PC-9 (cell line): ENCODE results near the gene RPL29.

Experiments used
- EZH2 ChIP-seq: fragments of 200-600 bp; sonication (generic); IDR thresholded peaks from 2 replicates; pipeline ENCODE4 v1.8.0; 2017; ENCODE audit warnings: antibody characterized with exemption, low read depth
- TF ChIP-seq, protein P1 (sequence below): fragments of 200-600 bp; sonication (generic); conservative IDR thresholded peaks from 2 replicates; pipeline ENCODE4 v1.6.1; 2017; ENCODE audit warnings: mixed run types, antibody characterized with exemption, mild to moderate bottlenecking, moderate library complexity

DNA sequence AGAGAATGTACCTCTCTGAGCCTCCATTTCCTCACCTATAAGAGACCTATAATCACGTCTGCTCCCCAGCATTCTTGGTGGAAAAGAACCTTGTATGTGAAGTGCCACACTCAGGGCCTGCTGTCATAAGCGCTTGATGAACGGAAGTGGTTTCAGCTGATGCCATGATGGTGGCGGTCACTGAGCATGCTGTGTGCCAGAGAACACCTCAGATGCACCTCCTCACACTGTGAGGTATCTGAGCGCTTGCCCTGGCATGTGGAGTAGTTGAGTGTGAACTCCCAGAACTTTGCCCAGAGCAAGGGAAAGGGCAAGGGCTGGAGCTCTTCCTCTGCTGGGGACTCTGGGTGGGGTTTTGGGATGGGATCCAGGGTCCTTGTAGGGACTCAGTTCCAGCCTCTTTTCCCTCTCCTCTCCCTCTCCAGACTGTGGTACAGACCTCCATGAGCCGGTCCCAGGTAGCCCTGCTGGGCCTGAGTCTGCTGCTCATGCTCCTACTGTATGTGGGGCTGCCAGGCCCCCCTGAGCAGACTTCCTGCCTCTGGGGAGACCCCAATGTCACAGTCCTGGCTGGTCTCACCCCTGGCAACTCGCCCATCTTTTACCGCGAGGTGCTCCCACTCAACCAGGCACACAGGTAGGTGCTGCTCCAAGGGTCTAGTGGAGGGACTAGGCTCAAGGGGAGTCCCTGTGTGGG is 18.1 kb downstream of the RPL29 start:
- TF ChIP-seq, protein P1, sequence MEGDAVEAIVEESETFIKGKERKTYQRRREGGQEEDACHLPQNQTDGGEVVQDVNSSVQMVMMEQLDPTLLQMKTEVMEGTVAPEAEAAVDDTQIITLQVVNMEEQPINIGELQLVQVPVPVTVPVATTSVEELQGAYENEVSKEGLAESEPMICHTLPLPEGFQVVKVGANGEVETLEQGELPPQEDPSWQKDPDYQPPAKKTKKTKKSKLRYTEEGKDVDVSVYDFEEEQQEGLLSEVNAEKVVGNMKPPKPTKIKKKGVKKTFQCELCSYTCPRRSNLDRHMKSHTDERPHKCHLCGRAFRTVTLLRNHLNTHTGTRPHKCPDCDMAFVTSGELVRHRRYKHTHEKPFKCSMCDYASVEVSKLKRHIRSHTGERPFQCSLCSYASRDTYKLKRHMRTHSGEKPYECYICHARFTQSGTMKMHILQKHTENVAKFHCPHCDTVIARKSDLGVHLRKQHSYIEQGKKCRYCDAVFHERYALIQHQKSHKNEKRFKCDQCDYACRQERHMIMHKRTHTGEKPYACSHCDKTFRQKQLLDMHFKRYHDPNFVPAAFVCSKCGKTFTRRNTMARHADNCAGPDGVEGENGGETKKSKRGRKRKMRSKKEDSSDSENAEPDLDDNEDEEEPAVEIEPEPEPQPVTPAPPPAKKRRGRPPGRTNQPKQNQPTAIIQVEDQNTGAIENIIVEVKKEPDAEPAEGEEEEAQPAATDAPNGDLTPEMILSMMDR = no peak
- TF ChIP-seq EZH2 = no peak
